NCI-H748 treated with DMSO at 0.1 percent for 48 hours (cell line): ENCODE measurements around the gene CFAP73.

Source experiments
- DNase-seq: peaks from one replicate; lab custom pipeline; 2025; lab: John Stamatoyannopoulos, UW

CFAP73 gene

DNA sequence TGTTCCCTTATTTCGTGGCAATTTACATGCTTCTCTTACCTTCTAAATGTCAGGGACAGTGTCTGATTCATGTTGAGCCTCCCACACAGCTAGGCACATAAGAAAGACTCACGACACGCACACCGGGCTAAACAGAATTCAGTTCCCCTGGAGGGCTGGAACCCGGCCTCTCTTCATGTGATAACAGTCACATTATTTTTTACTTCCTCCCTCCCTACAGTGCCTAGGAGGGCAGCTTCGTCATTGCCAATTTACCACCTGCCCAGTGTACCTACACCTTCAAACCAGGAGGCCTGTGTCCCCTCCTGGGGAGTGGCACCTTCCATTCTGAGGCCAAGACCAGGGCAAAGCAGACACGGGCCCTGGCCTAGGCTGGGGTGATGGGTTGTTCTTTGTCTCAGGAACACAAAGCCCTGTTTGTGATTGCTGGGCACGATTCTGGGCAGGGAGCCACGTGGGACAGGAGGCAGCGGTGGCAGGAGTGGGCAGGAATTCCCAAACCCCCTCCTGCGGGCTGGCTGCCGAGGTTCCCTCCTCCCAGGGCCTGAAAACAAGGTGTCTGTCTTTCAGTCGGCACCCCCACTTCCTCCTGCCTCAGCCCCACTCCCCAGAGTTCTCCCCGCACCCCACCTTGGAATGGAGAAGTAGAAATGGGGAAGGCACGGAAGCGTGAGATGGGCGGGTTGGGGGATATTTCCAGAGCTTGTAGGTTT lies 7.2 kb upstream of the CFAP73 start:
- no peak for DNase-seq

- DNase-seq, result no peak
These were observed 6.6 kb upstream of the CFAP73 start for GRCh38 chr12:113142886-113143332.

GRCh38 chr12:113143959-113144358 lies 5.6 kb upstream of the CFAP73 start:
- DNase-seq, result no peak

GRCh38 chr12:113144806-113145205 lies 4.7 kb upstream of the CFAP73 start:
- no peak for DNase-seq

DNA sequence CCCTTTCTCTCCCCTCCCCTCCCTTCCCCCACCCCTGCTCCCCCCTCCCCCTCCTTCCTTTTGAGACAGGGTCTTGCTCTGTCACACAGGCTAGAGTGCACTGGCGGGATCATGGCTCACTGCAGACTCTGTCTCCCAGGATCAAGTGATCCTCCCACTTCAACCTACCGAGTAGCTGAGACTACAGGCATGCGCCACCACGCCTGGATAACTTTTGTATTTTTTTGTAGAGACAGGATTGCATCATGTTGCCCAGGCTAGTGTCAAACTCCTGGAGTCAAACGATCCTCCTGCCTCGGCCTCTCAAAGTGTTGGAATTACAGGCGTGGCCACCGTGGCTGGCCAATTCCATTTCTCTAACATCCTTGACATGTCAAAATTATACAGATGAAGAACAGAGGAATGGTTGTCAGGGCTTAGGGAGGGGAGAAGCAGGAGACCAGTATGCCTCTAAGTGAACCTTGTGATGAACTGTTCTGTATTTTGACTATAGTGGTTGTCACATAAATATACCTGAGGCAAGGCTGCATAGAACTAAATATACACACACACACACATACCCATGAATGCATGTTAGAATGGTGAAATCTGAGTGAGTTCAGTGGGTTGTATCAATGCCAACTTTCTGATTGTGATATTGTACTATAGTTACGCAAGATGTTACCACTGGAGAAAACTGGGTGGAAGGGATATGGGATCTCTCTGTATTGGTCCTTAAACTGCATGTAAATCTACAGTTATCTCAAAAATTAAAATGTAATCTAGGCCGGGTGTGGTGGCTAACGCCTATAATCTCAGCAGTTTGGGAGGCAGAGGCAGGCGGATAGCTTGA lies 3.6 kb upstream of the CFAP73 start:
- DNase-seq, result no peak

DNA sequence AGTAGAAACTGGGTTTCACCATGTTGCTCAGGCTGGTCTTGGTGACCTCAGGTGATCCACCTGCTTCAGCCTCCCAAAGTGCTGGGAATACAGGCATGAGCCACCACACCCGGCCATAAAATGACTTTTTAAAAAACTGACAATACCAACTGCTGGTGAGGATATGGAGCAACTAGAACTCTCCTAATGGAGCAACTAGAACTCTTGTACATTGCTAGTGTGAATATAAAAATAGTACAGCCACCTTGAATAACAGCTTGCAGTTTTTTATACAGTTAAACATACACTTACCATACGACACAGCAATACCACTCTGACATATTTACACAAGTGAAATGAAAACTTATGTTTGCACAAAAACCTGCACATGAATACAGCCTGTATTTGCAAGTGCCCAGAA lies 2.5 kb upstream of the CFAP73 start:
- no peak for DNase-seq

DNA sequence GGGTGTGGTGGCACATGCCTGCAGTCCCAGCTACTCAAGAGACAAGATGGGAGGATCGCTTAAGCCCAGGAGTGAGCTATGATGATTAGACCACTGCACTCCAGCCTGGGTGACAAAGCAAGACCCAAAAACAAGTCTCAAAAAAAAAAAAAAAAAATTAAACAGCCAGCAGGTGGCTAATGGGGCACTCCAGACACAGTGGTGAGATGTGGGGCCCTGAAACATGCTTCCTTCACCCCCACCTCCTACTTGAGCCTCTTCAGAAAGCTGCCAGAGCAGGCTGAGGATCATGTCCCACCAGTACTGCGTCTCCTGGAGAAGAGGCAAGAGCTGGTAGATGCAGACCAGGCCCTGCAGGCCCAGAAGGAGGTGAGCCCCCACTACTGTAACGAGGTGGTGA lies 2.1 kb downstream of the CFAP73 start:
- no peak for DNase-seq

- DNase-seq, result no peak
These were observed 2.8 kb downstream of the CFAP73 start for GRCh38 chr12:113152196-113152834.

GRCh38 chr12:113152835-113153814 lies 3.6 kb downstream of the CFAP73 start:
- DNase-seq, result peak; percentile 59

- DNase-seq, result no peak
These were observed 4.9 kb downstream of the CFAP73 start for GRCh38 chr12:113154351-113154973.

DNA sequence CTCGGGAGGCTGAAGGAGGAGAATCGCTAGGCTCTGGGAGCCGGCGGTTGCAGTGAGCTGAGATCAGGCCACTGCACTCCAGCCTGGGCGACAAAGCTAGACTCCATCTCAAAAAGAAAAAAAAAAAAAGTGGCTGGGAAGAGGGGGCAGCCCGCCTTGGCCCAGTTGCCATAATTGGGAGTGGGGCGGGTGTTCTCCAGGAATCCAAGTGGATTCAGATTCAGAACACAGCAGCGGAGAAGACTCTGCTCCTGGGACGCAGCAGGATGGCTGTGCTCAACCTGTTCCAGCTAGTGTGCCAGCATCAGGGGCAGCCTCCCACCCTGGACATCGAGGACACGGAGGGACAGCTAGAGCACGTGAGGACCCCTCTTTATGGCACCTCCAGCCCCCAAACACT lies 5.5 kb downstream of the CFAP73 start:
- DNase-seq, result no peak

DNA sequence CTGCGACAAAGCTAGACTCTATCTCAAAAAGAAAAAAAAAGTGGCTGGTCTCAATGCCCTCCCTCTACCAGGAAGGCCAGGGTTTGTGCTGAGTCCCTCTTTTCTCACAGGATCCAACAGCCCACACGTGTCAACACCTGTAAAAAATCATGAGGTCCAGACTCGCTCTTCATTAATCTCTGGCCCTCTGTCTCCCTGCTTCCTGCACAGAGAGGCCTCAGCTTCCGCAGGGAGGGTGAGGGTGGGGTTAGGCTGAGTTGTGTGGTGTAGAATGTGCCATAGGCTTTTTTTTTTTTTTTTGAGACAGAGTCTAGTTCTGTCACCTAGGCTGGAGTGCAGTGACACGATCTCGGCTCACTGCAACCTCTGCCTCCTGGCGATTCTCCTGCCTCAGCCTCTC lies 6.1 kb downstream of the CFAP73 start:
- no peak for DNase-seq

- DNase-seq, result no peak
These were observed 7.8 kb downstream of the CFAP73 start for GRCh38 chr12:113157218-113157859.

- DNase-seq, result no peak
These were observed 9.1 kb downstream of the CFAP73 start for GRCh38 chr12:113158439-113159203.

GRCh38 chr12:113159937-113160336 lies 10.4 kb downstream of the CFAP73 start:
- no peak for DNase-seq

- no peak for DNase-seq
These were observed 12.0 kb downstream of the CFAP73 start for GRCh38 chr12:113161415-113162016.

DNA sequence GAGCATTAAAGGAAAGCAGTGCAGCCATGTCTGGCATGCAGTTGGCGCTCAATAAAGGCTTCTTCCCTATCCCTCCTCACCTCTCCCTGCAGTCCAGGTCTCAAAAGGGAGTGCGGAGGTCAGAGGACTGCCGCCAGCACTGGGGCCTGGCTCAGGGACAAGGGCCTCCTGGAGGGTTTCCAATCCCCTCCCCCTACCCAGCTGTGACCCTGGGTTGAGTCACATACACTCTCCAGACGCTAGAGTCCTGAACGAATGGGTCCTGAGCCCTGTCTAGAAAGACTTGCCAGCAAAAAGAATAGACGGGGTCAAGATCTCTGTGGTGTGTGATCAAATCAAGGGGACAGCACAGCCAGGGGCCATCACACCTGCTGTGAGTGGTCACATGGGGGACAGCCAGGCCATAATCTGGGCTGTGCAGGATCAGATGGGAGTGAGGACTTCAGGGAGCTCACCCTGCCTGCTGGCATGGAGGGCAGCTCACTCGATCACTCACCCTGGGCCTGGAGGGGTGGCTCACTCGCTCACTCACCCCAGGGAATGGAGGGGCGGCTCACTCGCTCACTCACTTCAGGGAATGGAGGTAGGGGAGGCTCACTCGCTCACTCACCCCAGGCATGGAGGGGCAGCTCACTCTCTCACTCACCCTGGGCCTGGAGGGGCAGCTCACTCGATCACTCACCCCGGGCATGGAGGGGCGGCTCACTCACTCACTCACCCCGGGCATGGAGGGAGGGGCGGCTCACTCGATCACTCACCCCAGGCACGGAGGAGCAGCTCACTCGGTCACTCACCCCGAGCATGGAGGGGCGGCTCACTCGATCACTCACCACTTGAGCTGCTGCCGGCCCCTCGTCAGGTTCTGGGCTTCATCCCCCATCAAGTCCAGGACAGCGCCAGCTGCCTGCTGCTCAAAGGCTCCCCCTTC lies 12.8 kb downstream of the CFAP73 start:
- no peak for DNase-seq

GRCh38 chr12:113163030-113163360 lies 13.5 kb downstream of the CFAP73 start:
- DNase-seq, result no peak

DNA sequence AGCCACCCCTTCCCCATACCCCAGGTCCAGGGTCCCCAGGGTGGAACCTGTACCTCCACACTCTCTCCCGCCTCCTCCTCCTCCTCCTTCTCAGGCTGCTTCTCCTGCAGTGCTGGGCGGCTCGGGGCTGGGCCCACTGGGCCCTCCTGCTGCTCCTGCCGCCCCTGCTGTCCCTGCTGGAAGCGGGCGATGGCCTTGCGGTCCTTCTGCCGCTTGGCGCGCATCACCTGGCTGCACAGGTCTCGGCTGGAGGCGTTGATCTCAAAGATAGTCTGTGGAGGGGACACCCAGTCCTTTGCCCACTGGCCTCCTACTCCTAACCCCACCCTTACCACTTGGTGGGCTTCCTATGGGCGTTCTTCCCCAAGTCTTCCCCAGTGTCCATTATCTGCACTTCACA lies 14.5 kb downstream of the CFAP73 start:
- no peak for DNase-seq
